Hepatocyte (in vitro differentiated cells): ENCODE results near the gene TTC33.

Source experiments
- EZH2 ChIP-seq: fragments of 200-600 bp; sonication (generic); IDR thresholded peaks from 2 replicates; pipeline ENCODE4 v1.6.1; 2016; ENCODE audit warnings: antibody characterized with exemption, mild to moderate bottlenecking, borderline replicate concordance
- TF ChIP-seq, protein P1 (sequence below): fragments of 200-600 bp; sonication (generic); IDR thresholded peaks from 2 replicates; pipeline ENCODE4 v1.5.1; 2016; ENCODE audit warnings: antibody characterized with exemption, mild to moderate bottlenecking; ENCODE audit not compliant: poor library complexity

DNA sequence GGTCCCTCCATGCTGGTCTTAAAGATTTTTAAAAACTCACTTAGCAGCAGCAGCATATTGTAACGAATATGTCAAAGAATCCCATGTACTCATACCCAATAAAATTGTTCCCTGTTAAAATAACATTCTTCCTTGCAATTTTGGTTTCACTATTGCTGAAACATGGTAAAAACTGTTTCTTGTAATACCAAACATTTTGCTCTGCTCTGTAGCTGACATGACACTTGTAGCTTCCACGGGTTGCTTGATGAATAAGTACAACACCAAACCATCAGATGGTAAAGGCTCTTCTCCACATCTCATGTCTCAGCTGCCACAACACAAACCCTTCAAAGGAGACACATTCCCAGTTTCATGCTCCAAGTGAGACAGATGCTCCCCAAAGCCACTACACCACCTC is 256.8 kb downstream of the TTC33 start:
- TF ChIP-seq, protein P1, sequence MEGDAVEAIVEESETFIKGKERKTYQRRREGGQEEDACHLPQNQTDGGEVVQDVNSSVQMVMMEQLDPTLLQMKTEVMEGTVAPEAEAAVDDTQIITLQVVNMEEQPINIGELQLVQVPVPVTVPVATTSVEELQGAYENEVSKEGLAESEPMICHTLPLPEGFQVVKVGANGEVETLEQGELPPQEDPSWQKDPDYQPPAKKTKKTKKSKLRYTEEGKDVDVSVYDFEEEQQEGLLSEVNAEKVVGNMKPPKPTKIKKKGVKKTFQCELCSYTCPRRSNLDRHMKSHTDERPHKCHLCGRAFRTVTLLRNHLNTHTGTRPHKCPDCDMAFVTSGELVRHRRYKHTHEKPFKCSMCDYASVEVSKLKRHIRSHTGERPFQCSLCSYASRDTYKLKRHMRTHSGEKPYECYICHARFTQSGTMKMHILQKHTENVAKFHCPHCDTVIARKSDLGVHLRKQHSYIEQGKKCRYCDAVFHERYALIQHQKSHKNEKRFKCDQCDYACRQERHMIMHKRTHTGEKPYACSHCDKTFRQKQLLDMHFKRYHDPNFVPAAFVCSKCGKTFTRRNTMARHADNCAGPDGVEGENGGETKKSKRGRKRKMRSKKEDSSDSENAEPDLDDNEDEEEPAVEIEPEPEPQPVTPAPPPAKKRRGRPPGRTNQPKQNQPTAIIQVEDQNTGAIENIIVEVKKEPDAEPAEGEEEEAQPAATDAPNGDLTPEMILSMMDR: no peak
- no peak for TF ChIP-seq EZH2
